Measurements from ENCODE around the gene PCSK7.

GRCh38 chr11:117189941-117190544 is 41.8 kb downstream of the PCSK7 start:
- no peak for TF ChIP-seq ATF3 (IDR thresholded peaks at IDR 0.05; ENCODE audit: insufficient read depth, low read depth, low read length)
- no peak for TF ChIP-seq CTCF (IDR thresholded peaks at IDR 0.05; ENCODE audit: control extremely low read depth in 1 of 3, insufficient read depth in 1 of 3, low read depth in 1 of 3, low read length in 3 of 3)
- no peak for TF ChIP-seq EP300 (IDR thresholded peaks at IDR 0.05; ENCODE audit: borderline replicate concordance in 1 of 2, low read depth in 2 of 2, low read length in 2 of 2)
- no peak for TF ChIP-seq NRF1 (IDR thresholded peaks at IDR 0.05; ENCODE audit: low read depth, low read length)
- no peak for TF ChIP-seq ZNF274 (IDR thresholded peaks at IDR 0.05; ENCODE audit: borderline replicate concordance, extremely low read depth, low read length)
- TF ChIP-seq EZH2 (IDR thresholded peaks at IDR 0.05; ENCODE audit: low read depth, low read length, severe bottlenecking): no peak
- no peak for TF ChIP-seq SRF (IDR thresholded peaks at IDR 0.05; ENCODE audit: low read depth, low read length)
- no peak for TF ChIP-seq MAX (IDR thresholded peaks at IDR 0.05)
- TF ChIP-seq HDAC2 (IDR thresholded peaks at IDR 0.05; ENCODE audit: borderline replicate concordance in 1 of 2, low read depth in 2 of 2, low read length in 2 of 2): no peak
- TF ChIP-seq POLR2AphosphoS5 (IDR thresholded peaks at IDR 0.05; ENCODE audit: low read depth, low read length): no peak
- TF ChIP-seq MAFK (IDR thresholded peaks at IDR 0.05; ENCODE audit: low read depth, low read length): no peak

Data from H1 (cell line).